ENCODE results near the gene TRIM42. TPM values are rescaled to one million over a fixed set of nuclear protein-coding genes. Genes with fewer than 3 reads are reported as not detected.

Gene TRIM42
- total RNA-seq, 1 experiment from 2014 or later: not detected

GRCh38 chr3:140703496-140703895 is 25.6 kb downstream of the TRIM42 start:
- H3K4me3 Mint-ChIP-seq (ENCODE audit: unreplicated experiment): no peak overlapping the region
- BruUV-seq (replicated peaks): no TSS peak
- no peak for TF ChIP-seq CTCF (IDR thresholded peaks at IDR 0.05; ENCODE audit: unreplicated experiment)
- no peaks in the 10 kb centered on the region for H3K4me1 Mint-ChIP-seq (ENCODE audit: insufficient read depth, unreplicated experiment)
- ChIA-PET CTCF (interaction anchor here (0.5 to 0.6 kb wide), 2 partner anchors 209 to 766 kb away, joined by 3 read pairs; no protein-coding TSS in a partner anchor), POLR2A (no interaction called here)
- H3K9me3 Mint-ChIP-seq (ENCODE audit: unreplicated experiment): no peaks in the 10 kb centered on the region
- H3K36me3 Mint-ChIP-seq (ENCODE audit: insufficient read depth, unreplicated experiment): no peaks in the 10 kb centered on the region
- H3K27ac Mint-ChIP-seq (ENCODE audit: low read depth, unreplicated experiment): no peak overlapping the region
- no peaks in the 10 kb centered on the region for H3K27me3 Mint-ChIP-seq (ENCODE audit: insufficient read depth, unreplicated experiment)
- DNase-seq (ENCODE audit: unreplicated experiment): no peak
- intact Hi-C loops (cut with micrococcal nuclease): no loop called here

- H3K27ac Mint-ChIP-seq (ENCODE audit: low read depth, unreplicated experiment): no peak overlapping the region
- intact Hi-C loops (cut with micrococcal nuclease): no loop called here
- H3K4me3 Mint-ChIP-seq (ENCODE audit: unreplicated experiment): no peak overlapping the region
- no peak for TF ChIP-seq CTCF (IDR thresholded peaks at IDR 0.05; ENCODE audit: unreplicated experiment)
- ChIA-PET POLR2A (interaction anchor here (0.6 kb wide), 1 partner anchor 9 kb away, joined by 3 read pairs; no protein-coding TSS in a partner anchor), CTCF (no interaction called here)
- H3K27me3 Mint-ChIP-seq (ENCODE audit: insufficient read depth, unreplicated experiment): no peaks in the 10 kb centered on the region
- no peaks in the 10 kb centered on the region for H3K36me3 Mint-ChIP-seq (ENCODE audit: insufficient read depth, unreplicated experiment)
- no peak for DNase-seq (ENCODE audit: unreplicated experiment)
- no peaks in the 10 kb centered on the region for H3K4me1 Mint-ChIP-seq (ENCODE audit: insufficient read depth, unreplicated experiment)
- H3K9me3 Mint-ChIP-seq (ENCODE audit: unreplicated experiment): no peaks in the 10 kb centered on the region
- no TSS peak for BruUV-seq (replicated peaks)
Observed at GRCh38 chr3:140704733-140705132, 26.9 kb downstream of the TRIM42 start.

- CTCF ChIA-PET: no interaction called here
- no TSS peak for BruUV-seq (replicated peaks)
Observed at GRCh38 chr3:140705954-140706353, 28.1 kb downstream of the TRIM42 start.

GRCh38 chr3:140706360-140706759 is 28.5 kb downstream of the TRIM42 start:
- H3K36me3 Mint-ChIP-seq (ENCODE audit: insufficient read depth, unreplicated experiment): no peaks in the 10 kb centered on the region
- no peak for TF ChIP-seq CTCF (IDR thresholded peaks at IDR 0.05; ENCODE audit: unreplicated experiment)
- H3K27me3 Mint-ChIP-seq (ENCODE audit: insufficient read depth, unreplicated experiment): no peaks in the 10 kb centered on the region
- DNase-seq (ENCODE audit: unreplicated experiment): no peak
- no peaks in the 10 kb centered on the region for H3K4me1 Mint-ChIP-seq (ENCODE audit: insufficient read depth, unreplicated experiment)
- no peak overlapping the region for H3K4me3 Mint-ChIP-seq (ENCODE audit: unreplicated experiment)
- no peaks in the 10 kb centered on the region for H3K9me3 Mint-ChIP-seq (ENCODE audit: unreplicated experiment)
- ChIA-PET CTCF (no interaction called here), POLR2A (no interaction called here)
- H3K27ac Mint-ChIP-seq (ENCODE audit: low read depth, unreplicated experiment): no peak overlapping the region
- intact Hi-C loops (cut with micrococcal nuclease): no loop called here
- BruUV-seq (replicated peaks): no TSS peak

More at GRCh38 chr3:140705954-140706353, 28.1 kb downstream of the TRIM42 start:
- no peak overlapping the region for H3K27ac Mint-ChIP-seq (ENCODE audit: low read depth, unreplicated experiment)
- no peaks in the 10 kb centered on the region for H3K27me3 Mint-ChIP-seq (ENCODE audit: insufficient read depth, unreplicated experiment)
- H3K4me3 Mint-ChIP-seq (ENCODE audit: unreplicated experiment): no peak overlapping the region
- H3K9me3 Mint-ChIP-seq (ENCODE audit: unreplicated experiment): no peaks in the 10 kb centered on the region
- H3K36me3 Mint-ChIP-seq (ENCODE audit: insufficient read depth, unreplicated experiment): no peaks in the 10 kb centered on the region
- POLR2A ChIA-PET: no interaction called here
- intact Hi-C loops (cut with micrococcal nuclease): no loop called here
- TF ChIP-seq CTCF (IDR thresholded peaks at IDR 0.05; ENCODE audit: unreplicated experiment): no peak
- DNase-seq (ENCODE audit: unreplicated experiment): no peak
- H3K4me1 Mint-ChIP-seq (ENCODE audit: insufficient read depth, unreplicated experiment): no peaks in the 10 kb centered on the region
